SH-SY5Y (cell line): Measurements from ENCODE around the gene TENT4B.

Source experiments
- GATA2 ChIP-seq: IDR thresholded peaks from 2 replicates; pipeline ENCODE4 v1.6.1; 2011; ENCODE audit warnings: mild to moderate bottlenecking, low read depth, low read length
- GATA3 ChIP-seq: IDR thresholded peaks from 2 replicates; pipeline ENCODE4 v1.6.1; 2011; ENCODE audit warnings: low read depth, mild to moderate bottlenecking, low read length, moderate library complexity

The TENT4B gene

DNA sequence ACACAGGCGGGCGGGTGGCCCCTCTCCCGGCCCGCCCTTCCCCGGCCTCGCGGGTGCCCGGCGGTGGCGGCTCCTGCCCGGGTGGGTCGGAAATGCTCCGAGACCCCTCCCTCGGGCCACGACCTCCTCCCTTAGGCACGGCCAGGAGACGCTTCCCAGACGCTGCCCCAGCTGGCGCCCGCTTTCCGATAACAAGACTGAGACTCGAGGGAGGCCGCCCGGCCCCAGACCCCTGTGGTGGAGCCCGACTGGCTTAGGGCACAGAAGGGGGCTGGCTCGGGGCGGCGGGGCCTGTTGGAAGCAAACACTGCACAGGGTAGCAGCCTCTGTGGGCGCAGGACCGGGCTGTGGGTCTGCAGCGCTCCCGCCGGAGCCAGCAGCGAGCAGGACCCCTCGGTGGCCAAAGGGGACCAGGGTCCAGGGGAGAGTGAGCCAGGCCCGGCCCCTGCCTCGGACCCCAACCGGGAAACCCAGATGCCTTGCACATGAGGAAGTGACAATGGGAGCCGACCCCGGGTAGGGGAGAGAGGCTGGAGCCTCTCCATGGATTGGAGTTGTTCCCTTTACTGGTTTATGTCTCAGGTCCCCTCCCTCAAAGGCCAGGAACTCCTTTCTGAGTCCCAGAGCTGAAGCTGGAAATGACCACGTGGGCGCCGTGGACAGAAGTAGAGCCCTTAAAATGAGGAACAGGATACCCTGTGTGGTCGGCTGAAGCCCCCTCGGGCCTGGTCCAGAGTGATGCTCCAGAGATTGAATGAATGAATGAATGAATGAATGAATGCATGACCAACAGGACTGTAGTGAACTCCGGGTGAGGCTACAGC is 93.4 kb downstream of the TENT4B start:
- TF ChIP-seq GATA2 (no peak), GATA3 (no peak)

DNA sequence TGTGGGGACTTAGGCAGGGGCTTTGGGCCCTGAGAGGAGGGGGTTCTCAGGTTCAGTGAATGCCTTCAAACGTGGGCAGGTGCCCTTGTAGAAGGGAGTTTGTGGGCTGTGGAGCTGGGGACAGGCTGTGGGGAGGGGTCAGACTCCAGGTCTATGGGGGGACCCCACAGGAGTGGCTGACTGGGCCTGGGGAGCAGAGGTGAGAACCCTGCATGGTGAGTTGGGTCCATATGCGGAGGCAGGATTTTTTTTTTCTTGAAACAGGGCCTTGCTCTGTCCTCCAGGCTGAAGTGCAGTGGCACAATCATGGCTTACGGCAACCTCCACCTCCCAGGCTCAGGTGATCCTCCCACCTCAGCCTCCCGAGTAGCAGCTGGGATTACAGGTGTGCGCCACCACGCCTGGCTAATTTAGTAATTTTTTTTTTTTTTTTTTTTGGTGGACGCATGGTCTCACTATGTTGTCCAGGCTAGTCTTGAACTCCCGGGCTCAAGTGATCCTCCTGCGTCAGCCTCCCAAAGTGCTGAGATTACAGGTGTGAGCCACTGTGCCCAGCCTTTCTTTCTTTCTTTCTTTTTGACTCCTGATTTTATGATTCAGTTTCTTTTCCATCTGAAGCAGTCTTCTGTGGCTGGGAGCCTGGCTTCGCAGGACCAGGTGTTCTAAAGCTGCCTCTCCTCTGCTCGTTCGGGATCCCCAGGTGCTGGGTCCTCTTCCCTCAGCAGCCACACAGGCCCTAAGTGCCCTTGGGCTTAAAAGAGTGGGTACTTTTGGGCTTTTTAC is 94.2 kb downstream of the TENT4B start:
- TF ChIP-seq GATA3 = no peak
- no peak for TF ChIP-seq GATA2

DNA sequence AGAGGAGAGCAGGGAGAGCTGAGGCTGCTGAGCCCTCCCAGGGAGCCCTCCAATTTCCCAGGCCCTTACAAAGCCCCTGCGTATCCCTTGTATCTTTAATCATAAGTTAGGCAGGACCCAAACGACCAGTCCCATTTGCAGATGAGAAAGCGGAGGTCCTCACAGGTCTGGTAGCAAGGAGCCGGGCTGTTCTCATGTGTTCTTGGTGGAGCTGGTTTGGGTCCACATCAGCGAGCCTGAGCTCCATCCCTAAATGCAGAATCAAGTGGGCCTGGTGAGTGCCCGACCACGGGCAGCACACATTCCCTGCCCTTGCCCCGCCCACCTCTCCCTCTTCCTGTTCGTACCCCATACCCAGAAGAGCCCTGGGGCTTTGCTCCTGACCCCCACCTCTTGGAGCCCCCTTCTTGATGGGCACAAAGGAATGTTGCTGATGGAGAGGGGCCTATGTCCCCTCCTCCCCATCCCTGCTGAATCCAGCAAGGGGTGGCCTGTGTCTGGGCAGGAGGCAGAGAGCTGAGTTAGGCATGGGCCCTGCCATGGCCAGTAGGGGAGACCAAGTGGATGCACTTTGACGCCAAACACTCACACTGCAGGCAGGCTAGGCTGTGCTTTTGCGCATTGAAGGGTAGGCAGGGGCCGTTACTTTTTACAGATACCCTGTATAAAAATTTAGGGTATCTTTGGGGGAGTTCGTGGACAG is 95.0 kb downstream of the TENT4B start:
- TF ChIP-seq GATA3 (no peak), GATA2 (no peak)

DNA sequence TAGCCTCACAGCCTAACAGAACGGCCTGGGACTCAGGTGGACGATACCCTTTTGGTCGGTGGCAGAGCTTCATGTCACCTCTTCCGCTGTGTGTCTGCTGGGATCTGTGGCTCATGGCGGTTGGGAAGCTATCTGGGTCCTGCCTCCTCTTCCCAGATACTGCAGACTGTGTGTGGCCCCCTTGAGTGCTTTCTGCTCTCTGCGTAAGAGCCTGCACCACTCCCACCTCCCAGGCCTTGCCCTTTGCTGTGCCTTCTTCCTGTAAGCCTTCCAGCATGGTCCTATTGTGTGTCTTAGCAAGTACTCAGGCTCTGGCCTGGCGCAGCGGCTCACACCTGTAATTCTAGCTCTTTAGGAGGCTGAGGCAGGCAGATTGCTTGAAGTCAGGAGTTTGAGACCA is 95.7 kb downstream of the TENT4B start:
- TF ChIP-seq GATA3 = no peak
- TF ChIP-seq GATA2 = no peak

DNA sequence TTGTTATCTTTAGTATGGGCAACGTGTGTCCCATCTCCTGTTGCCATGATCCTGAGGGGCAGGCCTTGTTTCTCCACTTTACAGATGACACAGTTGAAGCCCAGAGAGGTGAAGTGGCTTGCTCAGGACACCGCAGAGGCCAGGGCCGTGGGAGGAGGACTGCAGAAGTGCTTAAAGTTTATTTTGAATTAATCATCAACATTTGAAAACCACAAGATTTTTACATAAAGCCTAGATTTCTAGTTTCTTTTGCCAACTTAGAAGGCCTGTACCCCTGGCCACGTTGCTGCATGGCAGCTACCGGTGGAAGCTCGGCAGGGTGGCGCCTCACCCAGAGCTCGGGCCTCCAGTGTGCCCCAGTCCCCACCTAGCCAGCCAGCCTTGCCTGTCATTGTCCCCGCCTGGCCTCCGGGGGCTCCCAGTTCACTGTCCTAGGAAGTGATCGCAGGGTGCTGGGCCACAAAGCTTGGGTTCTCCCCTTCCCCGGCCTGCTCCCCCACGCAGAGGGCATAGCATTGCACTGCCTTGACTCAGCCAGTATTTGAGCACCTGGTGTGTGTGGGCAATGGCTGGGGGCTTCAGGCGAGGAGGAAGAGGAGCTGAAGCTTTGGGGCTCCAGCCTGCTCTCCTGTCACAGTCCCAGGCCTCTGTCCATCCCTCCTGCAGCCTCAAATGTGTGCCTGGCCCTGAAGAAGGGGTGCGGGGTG is 98.4 kb downstream of the TENT4B start:
- TF ChIP-seq GATA2 (no peak), GATA3 (no peak)

DNA sequence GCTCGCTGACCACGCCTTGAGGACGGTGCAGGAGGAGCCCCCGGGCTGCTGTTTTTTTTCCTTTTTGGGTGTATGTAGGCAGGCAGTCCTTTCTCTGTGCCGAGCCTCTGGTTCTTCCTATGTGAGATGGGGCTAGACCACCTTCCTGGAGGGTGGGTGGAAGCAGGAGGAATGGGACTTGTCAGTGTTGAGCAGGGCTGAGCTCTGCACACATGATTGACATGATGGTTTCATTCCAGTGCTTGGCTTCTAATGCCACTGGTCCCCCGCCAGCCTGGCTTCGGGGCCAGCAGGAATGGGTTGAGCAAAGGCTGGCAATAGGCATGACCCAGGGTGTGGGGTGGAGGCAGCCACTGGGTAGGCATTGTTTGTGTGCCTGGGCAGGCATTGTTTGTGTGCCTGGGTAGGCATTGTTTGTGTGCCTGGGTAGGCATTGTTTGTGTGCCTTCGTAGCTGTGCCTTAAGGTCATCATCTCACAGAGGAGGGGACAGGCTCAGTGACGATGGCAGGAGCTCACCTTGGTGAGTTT is 99.0 kb downstream of the TENT4B start:
- TF ChIP-seq GATA3 = no peak
- TF ChIP-seq GATA2 = no peak

DNA sequence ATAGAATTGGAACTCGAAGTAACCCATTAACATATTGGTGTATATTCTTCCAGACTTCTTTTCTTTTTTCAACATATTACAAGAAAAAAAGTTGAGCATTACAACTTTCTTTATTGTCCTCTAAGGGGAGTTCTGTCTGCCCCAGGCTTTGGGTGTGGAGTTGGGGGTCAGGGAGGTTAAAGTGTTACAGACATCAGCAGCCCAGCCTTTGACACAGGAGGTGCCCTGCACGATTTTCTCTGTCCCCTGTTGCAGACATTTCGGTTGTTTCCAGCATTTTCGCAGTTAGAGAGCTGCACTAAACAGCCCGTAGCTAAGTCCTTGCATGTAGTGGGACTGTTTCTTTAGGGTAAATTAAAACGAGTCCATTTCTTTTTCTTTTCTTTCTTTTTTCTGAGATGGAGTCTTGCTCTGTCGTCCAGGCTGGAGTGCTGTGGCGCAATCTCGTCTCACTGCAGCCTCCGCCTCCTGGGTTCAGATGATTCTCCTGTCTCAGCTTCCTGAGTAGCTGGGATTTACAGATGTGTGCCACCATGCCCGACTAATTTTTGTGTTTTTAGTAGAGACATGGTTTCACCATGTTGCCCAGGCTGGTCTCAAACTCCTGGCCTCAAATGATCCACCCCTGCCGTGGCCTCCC is 99.9 kb downstream of the TENT4B start:
- TF ChIP-seq GATA2 (no peak), GATA3 (no peak)

DNA sequence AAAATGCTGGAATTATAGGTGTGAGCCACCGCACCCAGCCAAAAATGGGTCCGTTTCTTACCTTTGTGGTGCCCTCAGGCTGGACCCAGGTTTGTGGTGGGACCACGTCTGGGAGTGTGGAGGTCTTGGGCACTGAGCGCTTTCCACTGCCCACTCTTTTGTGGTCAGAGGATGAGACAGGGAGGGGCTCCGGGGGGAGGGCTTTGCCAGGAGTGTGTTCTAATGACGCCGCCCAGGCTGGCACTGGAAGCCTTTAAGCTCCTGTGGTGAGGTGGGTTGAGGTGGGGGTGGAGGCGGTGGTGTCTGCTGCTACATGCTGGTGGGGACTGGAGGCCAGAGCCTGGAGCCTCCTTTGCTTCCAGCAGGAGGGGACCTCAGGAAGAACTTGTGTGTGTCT is 100.4 kb downstream of the TENT4B start:
- no peak for TF ChIP-seq GATA3
- no peak for TF ChIP-seq GATA2

DNA sequence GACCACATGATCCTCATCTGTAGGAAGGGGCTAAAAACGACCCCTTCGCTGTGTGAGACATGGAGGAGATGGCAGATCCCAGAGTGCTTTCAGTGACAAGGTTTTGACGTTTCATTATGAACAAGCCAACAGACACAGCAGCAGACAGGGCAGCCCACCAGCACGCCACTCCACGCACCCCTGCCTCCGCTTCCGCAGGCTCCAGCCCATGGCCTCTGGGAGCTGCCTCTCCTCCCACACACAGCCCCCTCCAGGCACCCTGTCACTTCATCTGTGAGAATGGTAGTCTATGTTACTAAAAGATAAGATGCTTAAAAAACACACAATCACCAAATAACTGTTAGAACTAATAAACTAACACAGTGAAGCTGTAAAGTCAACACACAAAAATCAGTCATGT is 101.0 kb downstream of the TENT4B start:
- no peak for TF ChIP-seq GATA2
- TF ChIP-seq GATA3 = no peak

DNA sequence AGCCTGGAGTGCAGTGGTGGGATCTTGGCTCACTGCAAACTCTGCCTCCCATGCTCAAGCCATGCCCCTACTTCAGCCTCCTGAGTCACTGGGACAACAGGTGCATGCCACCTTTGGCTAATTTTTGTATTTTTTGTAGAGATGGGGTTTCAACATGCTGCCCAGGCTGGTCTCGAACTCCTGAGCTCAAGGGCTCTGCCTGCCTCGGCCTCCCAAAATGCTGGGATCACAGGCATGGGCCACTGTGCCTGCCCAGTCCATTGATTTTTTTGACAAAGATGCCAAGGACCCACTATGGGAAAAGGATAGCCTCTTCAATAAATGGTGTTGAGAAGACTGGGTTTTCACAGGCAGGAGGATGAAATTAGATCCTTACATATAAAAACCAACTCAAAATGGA is 102.4 kb downstream of the TENT4B start:
- TF ChIP-seq GATA2 = no peak
- no peak for TF ChIP-seq GATA3

DNA sequence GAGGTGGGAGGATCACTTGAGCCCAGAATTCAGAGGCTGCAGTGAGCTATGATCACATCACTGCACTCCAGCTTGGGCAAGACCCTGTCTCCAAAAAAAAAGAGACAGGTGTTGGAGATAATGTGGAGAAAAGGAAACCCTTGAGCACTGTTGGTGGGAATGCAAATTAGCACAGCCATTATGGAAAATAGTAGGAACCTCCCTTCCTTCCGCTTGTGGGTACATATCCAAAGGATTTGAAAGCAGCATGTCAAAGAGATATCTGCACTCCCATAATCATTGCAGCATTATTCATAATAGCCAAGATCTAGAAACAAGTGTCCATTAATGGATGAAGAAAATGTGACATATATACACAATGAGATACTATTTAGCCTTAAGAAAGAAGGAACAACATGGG is 103.5 kb downstream of the TENT4B start:
- TF ChIP-seq GATA2 = no peak
- TF ChIP-seq GATA3 = no peak

DNA sequence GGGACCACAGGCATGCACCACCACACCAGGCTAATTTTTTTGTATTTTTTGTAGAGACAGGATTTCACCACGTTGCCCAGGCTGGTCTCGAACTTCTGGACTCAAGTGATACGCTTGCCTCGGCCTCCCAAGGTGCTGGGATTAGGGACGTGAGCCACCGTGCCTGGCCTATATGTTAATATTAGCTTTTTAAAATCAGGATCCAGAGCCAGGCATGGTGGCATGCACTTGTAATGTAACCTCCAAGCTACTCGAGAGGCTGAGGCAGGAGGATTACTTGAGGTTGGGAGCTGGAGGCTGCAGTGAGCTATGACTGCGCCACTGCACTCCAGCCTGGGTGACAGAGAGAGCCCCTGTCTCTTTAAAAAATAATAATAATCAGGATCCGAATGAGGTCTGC is 104.8 kb downstream of the TENT4B start:
- TF ChIP-seq GATA3 (no peak), GATA2 (no peak)

DNA sequence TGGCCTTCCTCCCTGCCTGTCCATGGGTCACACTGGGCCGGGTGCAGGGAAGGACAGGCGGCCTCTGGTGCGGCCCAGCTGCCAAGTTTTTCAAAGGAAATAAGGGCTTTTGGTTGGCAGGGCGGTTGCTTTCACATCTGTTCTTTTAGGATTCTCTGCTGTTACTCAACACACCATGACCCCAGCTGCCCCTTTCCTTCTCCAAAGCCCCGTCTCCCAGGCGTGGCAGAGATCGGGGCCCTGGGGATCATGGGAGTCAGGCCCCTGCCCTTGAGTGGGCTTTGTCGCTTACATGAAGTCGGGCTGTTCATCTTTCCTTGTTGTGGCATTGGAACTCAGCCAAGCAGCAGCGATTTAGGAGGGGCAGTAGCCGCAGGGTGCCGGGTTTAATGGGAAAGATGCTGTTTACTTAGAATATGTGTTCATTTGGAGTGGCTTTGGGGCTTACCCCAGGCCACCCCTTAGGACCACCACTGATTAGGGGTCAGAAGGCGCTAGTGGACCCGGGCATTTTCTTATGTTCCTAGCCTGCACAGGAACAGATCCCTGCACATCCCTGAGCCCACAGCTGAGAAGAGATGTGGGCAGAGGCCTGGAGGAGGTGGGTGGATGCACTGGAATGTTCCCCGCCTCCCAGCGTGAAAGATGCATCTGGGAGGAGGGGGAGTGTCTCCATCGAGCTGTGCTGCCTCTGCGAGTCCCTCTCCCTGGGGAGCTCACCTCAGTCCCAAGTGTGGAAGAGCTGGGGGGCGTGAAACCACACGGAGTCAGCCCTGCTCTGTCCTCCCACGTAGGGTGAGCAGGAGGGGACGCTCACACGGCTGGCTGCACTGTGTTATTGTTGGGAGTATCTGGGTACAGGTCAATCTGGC is 106.5 kb downstream of the TENT4B start:
- TF ChIP-seq GATA2 (no peak), GATA3 (no peak)
